ENCODE data around the gene ZNF652. TPM values are rescaled to one million over a fixed set of nuclear protein-coding genes. Genes with fewer than 3 reads are reported as not detected.

The ZNF652 gene
- total and polyA plus RNA-seq, 2 of the 4 experiments (the other 2 are of a cell fraction): 3.6 to 8.8 TPM

GRCh38 chr17:49267912-49268311, 94.1 kb downstream of the ZNF652 start:
- H4K91ac ChIP-seq (ENCODE audit: insufficient read depth, low read depth, low read length): no peak overlapping the region

More at GRCh38 chr17:49267912-49268311, 94.1 kb downstream of the ZNF652 start:
- WGBS, 2 experiments (ENCODE audit: extremely low coverage in 2 of 2, insufficient read length in 1 of 2): no CpG with 5 or more reads among the region's 3 CpGs
- Histone ChIP-seq H3K4me3 (ENCODE audit: insufficient read depth, low read depth, low read length) (no peak overlapping the region), H3K4ac (ENCODE audit: low read depth, low read length) (no peak overlapping the region), H4K5ac (ENCODE audit: low read depth, low read length) (no peak overlapping the region), H3K9me3 (ENCODE audit: control insufficient read depth, insufficient read depth, low read length) (no peaks in the 10 kb centered on the region), H3K56ac (ENCODE audit: extremely low read depth, insufficient read depth, low read length) (no peak overlapping the region), H3K27me3 (ENCODE audit: control insufficient read depth, insufficient read depth, low read length) (0 out of 2 replicates have a peak, but pooled peaks cover 2% of the 10 kb centered on the region), H2AK5ac (ENCODE audit: low read depth, low read length) (no peak overlapping the region), H3K18ac (ENCODE audit: low read depth, low read length) (no peak overlapping the region), H2AK9ac (replicated peaks; ENCODE audit: low read depth, low read length, poor library complexity) (no peak overlapping the region), H2AFZ (replicated peaks; ENCODE audit: low read length, poor library complexity) (no peak overlapping the region), H4K8ac (ENCODE audit: low read depth in 2 of 2, low read length in 2 of 2) (no peak overlapping the region), H3K14ac (replicated peaks; ENCODE audit: low read depth, low read length) (no peak overlapping the region), H3K4me2 (ENCODE audit: low read depth, low read length) (no peak overlapping the region), H2BK20ac (ENCODE audit: low read depth, low read length) (no peak overlapping the region), H2BK5ac (ENCODE audit: low read depth, low read length, poor library complexity, severe bottlenecking) (no peak overlapping the region), H3K27ac (ENCODE audit: insufficient read depth, low read length) (no peak overlapping the region), H3K79me1 (ENCODE audit: low read depth in 1 of 2, low read length in 2 of 2) (no peaks in the 10 kb centered on the region), H4K20me1 (ENCODE audit: insufficient read depth, low read length) (no peaks in the 10 kb centered on the region), H2BK120ac (ENCODE audit: low read depth, low read length) (no peak overlapping the region), H3K4me1 (ENCODE audit: control insufficient read depth, insufficient read depth, low read length) (no peaks in the 10 kb centered on the region), H3K9ac (ENCODE audit: low read depth, low read length) (no peak overlapping the region), H3K23ac (ENCODE audit: low read depth, low read length) (no peak overlapping the region), H3K9me1 (ENCODE audit: insufficient read depth, low read length) (no peaks in the 10 kb centered on the region), H2BK15ac (ENCODE audit: low read depth, low read length) (no peak overlapping the region), H3K36me3 (ENCODE audit: control insufficient read depth, insufficient read depth, low read length) (no peaks in the 10 kb centered on the region)
- CTCF ChIA-PET: no interaction called here
- in situ Hi-C loops (cut with MboI; ENCODE audit: low sequenced_read_pairs): no loop called here
- intact Hi-C loops (cut with micrococcal nuclease): no loop called here
- dilution Hi-C loops (cut with HindIII; ENCODE audit: low sequenced_read_pairs, unreplicated experiment): no loop called here
- POLR2A ChIA-PET (ENCODE audit: unreplicated experiment): no interaction called here
- TF ChIP-seq CHD1 (IDR thresholded peaks at IDR 0.05; ENCODE audit: low read depth, low read length): no peak
- TF ChIP-seq POLR2A (IDR thresholded peaks at IDR 0.05; ENCODE audit: low read depth, low read length): no peak
- no peak for TF ChIP-seq MAFK (IDR thresholded peaks at IDR 0.05; ENCODE audit: low read depth, low read length)
- TF ChIP-seq ELK1 (IDR thresholded peaks at IDR 0.05; ENCODE audit: borderline replicate concordance, low read depth, low read length): no peak
- no peak for TF ChIP-seq RFX5 (IDR thresholded peaks at IDR 0.05; ENCODE audit: low read depth, low read length)
- TF ChIP-seq SMC3 (IDR thresholded peaks at IDR 0.05; ENCODE audit: low read depth, low read length): no peak
- no peak for TF ChIP-seq FOS (IDR thresholded peaks at IDR 0.05; ENCODE audit: low read depth, low read length)
- TF ChIP-seq RAD21 (IDR thresholded peaks at IDR 0.05; ENCODE audit: low read length): no peak
- no peak for TF ChIP-seq MXI1 (IDR thresholded peaks at IDR 0.05; ENCODE audit: borderline replicate concordance, low read depth, low read length)
- TF ChIP-seq NFE2L2 (IDR thresholded peaks at IDR 0.05; ENCODE audit: low read depth, low read length): no peak
- no peak for TF ChIP-seq RCOR1 (IDR thresholded peaks at IDR 0.05; ENCODE audit: insufficient replicate concordance, low read length)
- DNase-seq: no peak
- ATAC-seq (ENCODE audit: low read depth): no peak
- BruUV-seq (replicated peaks): no TSS peak

Data from IMR-90 (cell line).